HepG2 (cell line): ENCODE data around the gene SREBF1. TPM values are rescaled to one million over a fixed set of nuclear protein-coding genes. Genes with fewer than 3 reads are reported as not detected.

ENCODE experiments used
- CHCHD3 ChIP-seq: sonication (generic); formaldehyde crosslinking; IDR thresholded peaks from 2 replicates; pipeline ENCODE4 v1.8.0; 2022; ENCODE audit warnings: mild to moderate bottlenecking, missing genetic modification reagents, moderate library complexity
- EP300 ChIP-seq, 3 experiments: sonication (generic) in 1 of 3; formaldehyde crosslinking in 1 of 3; IDR thresholded peaks; 2 replicates each; pipeline versions ENCODE4 v1.5.1 to v1.6.1; 2011 to 2020; ENCODE audit warnings: low read depth in 2 of 3, low read length in 2 of 3, borderline replicate concordance in 1 of 3, improper control_type of control experiment in 1 of 3, mild to moderate bottlenecking in 1 of 3, missing genetic modification reagents in 1 of 3, moderate library complexity in 1 of 3
- FOXM1 ChIP-seq: sonication (generic); formaldehyde crosslinking; IDR thresholded peaks from 2 replicates; pipeline ENCODE4 v1.5.0; 2020; ENCODE audit warnings: missing genetic modification reagents
- GZF1 ChIP-seq: sonication (generic); formaldehyde crosslinking; IDR thresholded peaks from 2 replicates; pipeline ENCODE4 v1.5.1; 2020; ENCODE audit warnings: mild to moderate bottlenecking, missing genetic modification reagents
- HMGA1 ChIP-seq: sonication (generic); formaldehyde crosslinking; conservative IDR thresholded peaks from 2 replicates; pipeline ENCODE4 v1.4.0; 2020; ENCODE audit warnings: missing genetic modification reagents
- KLF15 ChIP-seq: sonication (generic); formaldehyde crosslinking; IDR thresholded peaks from 2 replicates; pipeline ENCODE4 v1.8.1; 2023; ENCODE audit warnings: borderline replicate concordance, mild to moderate bottlenecking, inconsistent platforms, missing genetic modification reagents, mixed read lengths
- MAFF ChIP-seq: IDR thresholded peaks from 2 replicates; pipeline ENCODE4 v1.6.1; 2011; ENCODE audit warnings: low read depth, low read length, improper control_type of control experiment
- MYC ChIP-seq: sonication (generic); formaldehyde crosslinking; IDR thresholded peaks from 2 replicates; pipeline ENCODE4 v1.9.0; 2021; ENCODE audit warnings: missing genetic modification reagents, borderline replicate concordance
- ONECUT2 ChIP-seq: sonication (generic); formaldehyde crosslinking; IDR thresholded peaks from 2 replicates; pipeline ENCODE4 v1.4.0; 2020; ENCODE audit warnings: missing genetic modification reagents
- PPARG ChIP-seq: conservative IDR thresholded peaks from 2 replicates; pipeline ENCODE4 v1.6.1; 2016; ENCODE audit warnings: missing biosample characterization, missing genetic modification reagents
- SSRP1 ChIP-seq: IDR thresholded peaks from 2 replicates; pipeline ENCODE4 v1.6.1; 2016; ENCODE audit warnings: control low read depth
- ZBTB7B ChIP-seq: sonication (generic); formaldehyde crosslinking; IDR thresholded peaks from 2 replicates; pipeline ENCODE4 v1.4.0; 2020; ENCODE audit warnings: missing genetic modification reagents
- ZNF24 ChIP-seq: fragments of 450-650 bp; IDR thresholded peaks from 2 replicates; pipeline ENCODE4 v1.6.1; 2017; ENCODE audit warnings: antibody characterized with exemption, mild to moderate bottlenecking
- ZNF30 ChIP-seq: sonication (generic); formaldehyde crosslinking; IDR thresholded peaks from 2 replicates; pipeline ENCODE4 v1.5.0; 2020; ENCODE audit warnings: mild to moderate bottlenecking, missing genetic modification reagents
- ZNF34 ChIP-seq: sonication (generic); formaldehyde crosslinking; IDR thresholded peaks from 2 replicates; pipeline ENCODE4 v1.4.0; 2020; ENCODE audit warnings: mild to moderate bottlenecking, missing genetic modification reagents, borderline replicate concordance
- ZNF547 ChIP-seq: sonication (generic); formaldehyde crosslinking; IDR thresholded peaks from 2 replicates; pipeline ENCODE4 v1.5.1; 2020; ENCODE audit warnings: mild to moderate bottlenecking, missing genetic modification reagents
- ZNF572 ChIP-seq: sonication (generic); formaldehyde crosslinking; IDR thresholded peaks from 2 replicates; pipeline ENCODE4 v1.5.1; 2020; ENCODE audit warnings: mild to moderate bottlenecking, missing genetic modification reagents
- ZNF775 ChIP-seq: sonication (generic); formaldehyde crosslinking; IDR thresholded peaks from 2 replicates; pipeline ENCODE4 v1.4.0; 2020; ENCODE audit warnings: missing genetic modification reagents, mild to moderate bottlenecking, moderate library complexity, borderline replicate concordance
- ZNF788 ChIP-seq: sonication (generic); formaldehyde crosslinking; IDR thresholded peaks from 2 replicates; pipeline ENCODE4 v1.5.0; 2020; ENCODE audit warnings: mild to moderate bottlenecking, missing genetic modification reagents, borderline replicate concordance
- polyA plus RNA-seq, 8 experiments: library from polyadenylated mRNA; depleted of rRNA in 3 of 8; stranded (reverse) in 7 of 8; unstranded in 1 of 8; fragments of >200 nt; fragmentation: Illumina TruSeq in 4 of 8; extraction: Trizol in 4 of 8; gene quantifications; 2 replicates each; pipeline versions ENCODE4 v1.2.1 to v1.2.3, GENCODE V29; 2011 to 2016; ENCODE audit warnings: low read depth in 4 of 8, missing spikeins in 1 of 8, mixed read lengths in 1 of 8; ENCODE audit not compliant: insufficient read depth in 1 of 8
- total RNA-seq, 5 experiments: library from RNA; depleted of rRNA; stranded (reverse); fragments of >200 nt; fragmentation: Illumina TruSeq; extraction: Trizol; gene quantifications; 2 replicates each; pipeline ENCODE4 v1.2.3, GENCODE V29; 2016; ENCODE audit warnings: low read depth in 1 of 5
- TF ChIP-seq, protein P1 (sequence below): sonication (generic); formaldehyde crosslinking; IDR thresholded peaks from 2 replicates; pipeline ENCODE4 v1.5.0; 2020; ENCODE audit warnings: missing genetic modification reagents
- TF ChIP-seq, protein P2 (sequence below): sonication (generic); formaldehyde crosslinking; conservative IDR thresholded peaks from 2 replicates; pipeline ENCODE4 v1.4.0; 2020; ENCODE audit warnings: missing genetic modification reagents
- TF ChIP-seq, protein P3 (sequence below): sonication (generic); formaldehyde crosslinking; conservative IDR thresholded peaks from 2 replicates; pipeline ENCODE4 v1.4.0; 2020; ENCODE audit warnings: missing genetic modification reagents
- TF ChIP-seq, protein P4 (sequence below): sonication (generic); formaldehyde crosslinking; IDR thresholded peaks from 2 replicates; pipeline ENCODE4 v1.8.0; 2022; ENCODE audit warnings: missing genetic modification reagents, low read depth, mild to moderate bottlenecking, borderline replicate concordance

SREBF1 gene
- total and polyA plus RNA-seq, 2 of the 13 experiments (the other 11 are each of a cell fraction or from before 2014, with no cell fraction given): 34.3 to 38.0 TPM

DNA sequence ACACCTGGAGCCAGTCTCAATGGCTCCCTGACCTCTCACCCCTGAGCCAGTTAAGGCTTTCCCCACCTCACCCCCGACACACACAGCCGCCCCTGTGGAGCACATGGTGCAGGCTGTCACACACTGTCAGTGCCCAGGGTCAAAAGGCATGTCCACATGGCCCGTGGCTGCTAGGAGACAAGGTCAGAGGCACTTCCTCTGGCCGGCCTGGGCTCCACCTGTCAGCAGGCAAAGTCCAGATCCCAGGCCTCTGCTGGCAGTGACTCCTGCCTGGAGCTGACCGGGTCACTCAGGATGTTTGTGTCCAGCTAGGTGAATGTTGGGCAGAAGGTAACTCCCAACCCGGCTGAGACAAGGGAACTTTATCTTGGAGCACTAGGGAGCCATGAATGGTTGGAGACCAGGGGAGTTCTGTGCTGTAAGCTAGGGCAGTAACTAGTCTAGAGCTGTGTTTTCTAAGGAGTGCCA lies 6.0 kb downstream of the SREBF1 start (continued):
- TF ChIP-seq ZNF34 (CRISPR knock-in tag): no peak
- TF ChIP-seq ZNF30 (CRISPR knock-in tag): no peak
- TF ChIP-seq MYC (CRISPR knock-in tag): peak; percentile 99
- no peak for TF ChIP-seq ZNF24
- TF ChIP-seq, protein P1, sequence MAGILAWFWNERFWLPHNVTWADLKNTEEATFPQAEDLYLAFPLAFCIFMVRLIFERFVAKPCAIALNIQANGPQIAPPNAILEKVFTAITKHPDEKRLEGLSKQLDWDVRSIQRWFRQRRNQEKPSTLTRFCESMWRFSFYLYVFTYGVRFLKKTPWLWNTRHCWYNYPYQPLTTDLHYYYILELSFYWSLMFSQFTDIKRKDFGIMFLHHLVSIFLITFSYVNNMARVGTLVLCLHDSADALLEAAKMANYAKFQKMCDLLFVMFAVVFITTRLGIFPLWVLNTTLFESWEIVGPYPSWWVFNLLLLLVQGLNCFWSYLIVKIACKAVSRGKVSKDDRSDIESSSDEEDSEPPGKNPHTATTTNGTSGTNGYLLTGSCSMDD (CRISPR knock-in tag): no peak
- TF ChIP-seq GZF1: peak; percentile 44; the same call in 1 of the 2 replicates
- TF ChIP-seq, protein P2, sequence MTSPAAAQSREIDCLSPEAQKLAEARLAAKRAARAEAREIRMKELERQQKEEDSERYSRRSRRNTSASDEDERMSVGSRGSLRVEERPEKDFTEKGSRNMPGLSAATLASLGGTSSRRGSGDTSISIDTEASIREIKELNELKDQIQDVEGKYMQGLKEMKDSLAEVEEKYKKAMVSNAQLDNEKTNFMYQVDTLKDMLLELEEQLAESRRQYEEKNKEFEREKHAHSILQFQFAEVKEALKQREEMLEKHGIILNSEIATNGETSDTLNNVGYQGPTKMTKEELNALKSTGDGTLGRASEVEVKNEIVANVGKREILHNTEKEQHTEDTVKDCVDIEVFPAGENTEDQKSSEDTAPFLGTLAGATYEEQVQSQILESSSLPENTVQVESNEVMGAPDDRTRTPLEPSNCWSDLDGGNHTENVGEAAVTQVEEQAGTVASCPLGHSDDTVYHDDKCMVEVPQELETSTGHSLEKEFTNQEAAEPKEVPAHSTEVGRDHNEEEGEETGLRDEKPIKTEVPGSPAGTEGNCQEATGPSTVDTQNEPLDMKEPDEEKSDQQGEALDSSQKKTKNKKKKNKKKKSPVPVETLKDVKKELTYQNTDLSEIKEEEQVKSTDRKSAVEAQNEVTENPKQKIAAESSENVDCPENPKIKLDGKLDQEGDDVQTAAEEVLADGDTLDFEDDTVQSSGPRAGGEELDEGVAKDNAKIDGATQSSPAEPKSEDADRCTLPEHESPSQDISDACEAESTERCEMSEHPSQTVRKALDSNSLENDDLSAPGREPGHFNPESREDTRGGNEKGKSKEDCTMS: no peak
- no peak for TF ChIP-seq ZNF547 (CRISPR knock-in tag)
- TF ChIP-seq EP300 (IDR thresholded peaks at IDR 0.05; ENCODE audit: low read depth in 2 of 2, low read length in 2 of 2): peak in 1 of 2 experiments; percentile 80; a peak in 3 of 4 replicates
- peak; percentile 75 for TF ChIP-seq EP300 (CRISPR knock-in tag; IDR thresholded peaks at IDR 0.05; ENCODE audit: borderline replicate concordance)
- TF ChIP-seq KLF15: no peak
- TF ChIP-seq ZBTB7B: peak; percentile 84
- no peak for TF ChIP-seq ZNF572
- no peak for TF ChIP-seq HMGA1 (CRISPR knock-in tag)
- TF ChIP-seq PPARG: peak; percentile 91
- TF ChIP-seq ONECUT2 (CRISPR knock-in tag): no peak
- TF ChIP-seq SSRP1 (CRISPR knock-in tag): no peak
- TF ChIP-seq MAFF: peak; percentile 3; the same call in 1 of the 2 replicates
- no peak for TF ChIP-seq CHCHD3 (CRISPR knock-in tag)
- TF ChIP-seq, protein P3, sequence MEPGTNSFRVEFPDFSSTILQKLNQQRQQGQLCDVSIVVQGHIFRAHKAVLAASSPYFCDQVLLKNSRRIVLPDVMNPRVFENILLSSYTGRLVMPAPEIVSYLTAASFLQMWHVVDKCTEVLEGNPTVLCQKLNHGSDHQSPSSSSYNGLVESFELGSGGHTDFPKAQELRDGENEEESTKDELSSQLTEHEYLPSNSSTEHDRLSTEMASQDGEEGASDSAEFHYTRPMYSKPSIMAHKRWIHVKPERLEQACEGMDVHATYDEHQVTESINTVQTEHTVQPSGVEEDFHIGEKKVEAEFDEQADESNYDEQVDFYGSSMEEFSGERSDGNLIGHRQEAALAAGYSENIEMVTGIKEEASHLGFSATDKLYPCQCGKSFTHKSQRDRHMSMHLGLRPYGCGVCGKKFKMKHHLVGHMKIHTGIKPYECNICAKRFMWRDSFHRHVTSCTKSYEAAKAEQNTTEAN (CRISPR knock-in tag): peak; percentile 48; the same call in 1 of the 2 replicates
- TF ChIP-seq FOXM1 (CRISPR knock-in tag): no peak
- no peak for TF ChIP-seq ZNF775 (CRISPR knock-in tag)
- TF ChIP-seq ZNF788 (CRISPR knock-in tag): peak; percentile 84; the same call in 1 of the 2 replicates
- TF ChIP-seq, protein P4, sequence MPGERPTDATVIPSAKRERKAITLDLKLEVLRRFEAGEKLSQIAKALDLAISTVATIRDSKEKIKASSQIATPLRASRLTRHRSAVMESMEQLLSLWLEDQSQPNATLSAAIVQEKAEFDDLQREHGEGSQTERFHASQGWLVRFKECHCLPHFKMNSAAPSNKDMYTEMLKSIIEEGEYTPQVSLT (CRISPR knock-in tag): no peak
